Hepatocyte (in vitro differentiated cells): ENCODE results near the gene DUSP14.

Source experiments
- EZH2phosphoT487 ChIP-seq: fragments of 200-600 bp; sonication (generic); IDR thresholded peaks from one replicate; pipeline ENCODE4 v1.6.1; 2018; ENCODE audit warnings: antibody characterized with exemption, mild to moderate bottlenecking, low read depth, moderate library complexity; ENCODE audit not compliant: unreplicated experiment, severe bottlenecking
- TF ChIP-seq, protein P1 (sequence below): fragments of 200-600 bp; sonication (generic); IDR thresholded peaks from 2 replicates; pipeline ENCODE4 v1.5.1; 2016; ENCODE audit warnings: antibody characterized with exemption, mild to moderate bottlenecking; ENCODE audit not compliant: poor library complexity

DNA sequence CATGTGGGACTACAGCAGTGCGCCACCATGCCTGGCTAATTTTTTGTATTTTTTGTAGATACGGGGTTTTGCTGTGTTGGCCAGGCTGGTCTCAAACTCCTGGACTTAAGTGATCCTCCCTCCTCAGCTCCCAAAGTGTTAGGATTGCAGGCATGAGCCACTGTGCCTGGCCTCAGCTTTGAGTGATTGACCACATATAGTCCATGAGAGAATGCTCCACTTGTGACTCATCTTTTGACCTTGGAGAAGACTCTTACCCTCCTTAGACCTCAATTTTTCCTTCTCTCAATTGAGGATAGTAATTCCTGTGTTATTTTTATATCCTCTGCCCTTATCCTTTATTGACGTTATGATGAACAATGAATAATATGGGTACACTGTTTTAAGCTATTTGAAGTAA is 30.9 kb upstream of the DUSP14 start:
- TF ChIP-seq, protein P1, sequence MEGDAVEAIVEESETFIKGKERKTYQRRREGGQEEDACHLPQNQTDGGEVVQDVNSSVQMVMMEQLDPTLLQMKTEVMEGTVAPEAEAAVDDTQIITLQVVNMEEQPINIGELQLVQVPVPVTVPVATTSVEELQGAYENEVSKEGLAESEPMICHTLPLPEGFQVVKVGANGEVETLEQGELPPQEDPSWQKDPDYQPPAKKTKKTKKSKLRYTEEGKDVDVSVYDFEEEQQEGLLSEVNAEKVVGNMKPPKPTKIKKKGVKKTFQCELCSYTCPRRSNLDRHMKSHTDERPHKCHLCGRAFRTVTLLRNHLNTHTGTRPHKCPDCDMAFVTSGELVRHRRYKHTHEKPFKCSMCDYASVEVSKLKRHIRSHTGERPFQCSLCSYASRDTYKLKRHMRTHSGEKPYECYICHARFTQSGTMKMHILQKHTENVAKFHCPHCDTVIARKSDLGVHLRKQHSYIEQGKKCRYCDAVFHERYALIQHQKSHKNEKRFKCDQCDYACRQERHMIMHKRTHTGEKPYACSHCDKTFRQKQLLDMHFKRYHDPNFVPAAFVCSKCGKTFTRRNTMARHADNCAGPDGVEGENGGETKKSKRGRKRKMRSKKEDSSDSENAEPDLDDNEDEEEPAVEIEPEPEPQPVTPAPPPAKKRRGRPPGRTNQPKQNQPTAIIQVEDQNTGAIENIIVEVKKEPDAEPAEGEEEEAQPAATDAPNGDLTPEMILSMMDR: no peak
- no peak for TF ChIP-seq EZH2phosphoT487
